H1 (cell line): ENCODE results near the gene ZNF879. TPM values are rescaled to one million over a fixed set of nuclear protein-coding genes. Genes with fewer than 3 reads are reported as not detected.

Experiments used
- CTCF ChIA-PET: fragments of 300-600 bp; sonication (Branson Sonifier 250); formaldehyde crosslinking; loops from one replicate; lab custom pipeline; 2021; ENCODE audit not compliant: partially characterized antibody; lab: Charles Lee
- POLR2A ChIA-PET: fragments of 300-600 bp; sonication (Branson Sonifier 250); formaldehyde crosslinking; loops from one replicate; lab custom pipeline; 2021; ENCODE audit warnings: inconsistent platforms; ENCODE audit not compliant: partially characterized antibody; lab: Charles Lee
- DNase-seq, 2 experiments: peaks; one replicate each; pipeline versions ENCODE4 v3.0.0 to v3.0.0-alpha.2; 2010 to 2022; ENCODE audit warnings: low spot score in 2 of 2, low read depth in 1 of 2, mixed read lengths in 1 of 2
- FAIRE-seq: peaks from 2 replicates; lab custom pipeline; 2011; peaks lifted over from hg19 to GRCh38; lab: Jason Lieb, UNC
- H2AFZ ChIP-seq: 2 replicates; pipeline ENCODE4 v1.8.1; 2012; ENCODE audit warnings: low read length, inconsistent platforms
- H2AK5ac ChIP-seq: 2 replicates; pipeline ENCODE4 v1.6.1; 2013; ENCODE audit warnings: low read depth, low read length
- H2BK120ac ChIP-seq: replicated peaks from 2 replicates; pipeline ENCODE3; 2013; ENCODE audit warnings: low read depth, low read length, inconsistent platforms
- H2BK12ac ChIP-seq: 2 replicates; pipeline ENCODE4 v1.6.1; 2013; ENCODE audit warnings: low read depth, low read length
- H2BK15ac ChIP-seq: 2 replicates; pipeline ENCODE4 v1.6.1; 2013; ENCODE audit warnings: low read length
- H2BK20ac ChIP-seq: 2 replicates; pipeline ENCODE4 v1.6.1; 2013; ENCODE audit warnings: low read length
- H2BK5ac ChIP-seq: 2 replicates; pipeline ENCODE4 v1.6.1; 2013; ENCODE audit warnings: low read depth, low read length
- H3K14ac ChIP-seq: 2 replicates; pipeline ENCODE4 v1.6.1; 2013; ENCODE audit warnings: inconsistent platforms; ENCODE audit not compliant: insufficient read length
- H3K18ac ChIP-seq: 2 replicates; pipeline ENCODE4 v1.6.1; 2013; ENCODE audit warnings: low read length; ENCODE audit errors: extremely low read depth
- H3K23ac ChIP-seq: 2 replicates; pipeline ENCODE4 v1.6.1; 2013; ENCODE audit warnings: inconsistent platforms; ENCODE audit not compliant: insufficient read length
- H3K23me2 ChIP-seq: 2 replicates; pipeline ENCODE4 v1.6.1; 2013; ENCODE audit warnings: low read depth, low read length
- H3K27ac ChIP-seq: 2 replicates; pipeline ENCODE4 v1.6.1; 2011; ENCODE audit warnings: low read depth, low read length, inconsistent platforms
- H3K27me3 ChIP-seq, 4 experiments: replicated peaks in 1 of 4; 1 replicate in 1 of 4; 2 replicates in 3 of 4; pipeline versions ENCODE4 v1.6.1 to v1.8.1; 2011 to 2013; ENCODE audit warnings: low read length in 3 of 4, mild to moderate bottlenecking in 3 of 4, inconsistent platforms in 2 of 4, mixed read lengths in 2 of 4, moderate library complexity in 1 of 4; ENCODE audit not compliant: control insufficient read depth in 3 of 4, insufficient read depth in 3 of 4; ENCODE audit errors: extremely low read depth in 1 of 4
- H3K36me3 ChIP-seq, 4 experiments: 2 replicates each; pipeline versions ENCODE4 v1.6.1 to v1.8.1; 2011 to 2013; ENCODE audit warnings: mild to moderate bottlenecking in 4 of 4, low read length in 3 of 4, moderate library complexity in 2 of 4, control low read depth in 1 of 4, inconsistent platforms in 1 of 4; ENCODE audit not compliant: insufficient read depth in 4 of 4, control insufficient read depth in 2 of 4
- H3K4ac ChIP-seq: replicated peaks from 2 replicates; pipeline ENCODE3; 2013; ENCODE audit warnings: low read length, low read depth, mixed read lengths, inconsistent platforms; ENCODE audit not compliant: insufficient read length
- H3K4me1 ChIP-seq, 4 experiments: replicated peaks in 1 of 4; 1 replicate in 1 of 4; 2 replicates in 3 of 4; pipeline versions ENCODE4 v1.6.1 to v1.8.1; 2011 to 2013; ENCODE audit warnings: low read length in 3 of 4, inconsistent platforms in 2 of 4, mixed read lengths in 1 of 4; ENCODE audit not compliant: insufficient read depth in 4 of 4, control insufficient read depth in 3 of 4
- H3K4me2 ChIP-seq, 2 experiments: 2 replicates each; pipeline versions ENCODE4 v1.6.1 to v1.8.1; 2011 to 2013; ENCODE audit warnings: low read depth in 2 of 2, low read length in 2 of 2, control low read depth in 1 of 2, inconsistent platforms in 1 of 2, mild to moderate bottlenecking in 1 of 2; ENCODE audit not compliant: insufficient read depth in 1 of 2
- H3K4me3 ChIP-seq, 4 experiments: fragments of 200-600, 300-600 bp in 1 of 4; sonication (generic), shearing (Covaris generic), sonication (Bioruptor Twin) in 1 of 4; 2 replicates each; pipeline versions ENCODE4 v1.5.1 to v1.8.1; 2011 to 2016; ENCODE audit warnings: low read length in 4 of 4, low read depth in 3 of 4, control low read depth in 2 of 4, inconsistent platforms in 2 of 4, mild to moderate bottlenecking in 2 of 4, mixed read lengths in 1 of 4, moderate library complexity in 1 of 4; ENCODE audit not compliant: insufficient read depth in 2 of 4; ENCODE audit errors: extremely low read depth in 1 of 4
- H3K56ac ChIP-seq: replicated peaks from 2 replicates; pipeline ENCODE3; 2013; ENCODE audit warnings: low read depth, mild to moderate bottlenecking, mixed read lengths, low read length, inconsistent platforms; ENCODE audit not compliant: insufficient read length
- H3K79me1 ChIP-seq: 2 replicates; pipeline ENCODE4 v1.6.1; 2013; ENCODE audit warnings: low read depth, low read length, control low read depth
- H3K79me2 ChIP-seq, 2 experiments: 2 replicates each; pipeline versions ENCODE4 v1.6.1 to v1.8.1; 2012 to 2013; ENCODE audit warnings: low read length in 2 of 2, mild to moderate bottlenecking in 2 of 2, inconsistent platforms in 1 of 2; ENCODE audit not compliant: insufficient read depth in 2 of 2, control insufficient read depth in 1 of 2
- H3K9ac ChIP-seq, 4 experiments: replicated peaks in 1 of 4; 1 replicate in 1 of 4; 2 replicates in 3 of 4; pipeline versions ENCODE4 v1.6.1 to v1.8.1; 2011 to 2013; ENCODE audit warnings: low read depth in 3 of 4, low read length in 3 of 4, control low read depth in 2 of 4, mild to moderate bottlenecking in 2 of 4, moderate library complexity in 2 of 4, inconsistent platforms in 1 of 4; ENCODE audit errors: extremely low read depth in 1 of 4
- H3K9me3 ChIP-seq, 2 experiments: 2 replicates each; pipeline versions ENCODE4 v1.6.1 to v1.8.1; 2012 to 2013; ENCODE audit warnings: mild to moderate bottlenecking in 2 of 2, moderate library complexity in 2 of 2, control low read depth in 1 of 2, inconsistent platforms in 1 of 2, low read depth in 1 of 2, low read length in 1 of 2, mixed read lengths in 1 of 2; ENCODE audit not compliant: insufficient read depth in 2 of 2
- H4K20me1 ChIP-seq, 2 experiments: replicated peaks in 1 of 2; 2 replicates each; pipeline versions ENCODE3 to v1.8.1; 2011 to 2013; ENCODE audit warnings: inconsistent platforms in 2 of 2, low read length in 2 of 2, mild to moderate bottlenecking in 1 of 2; ENCODE audit not compliant: insufficient read depth in 2 of 2, control insufficient read depth in 1 of 2
- H4K5ac ChIP-seq: 2 replicates; pipeline ENCODE4 v1.6.1; 2013; ENCODE audit warnings: low read length, low read depth, mixed read lengths, inconsistent platforms; ENCODE audit not compliant: insufficient read length
- H4K8ac ChIP-seq: 2 replicates; pipeline ENCODE4 v1.8.0; 2013; ENCODE audit warnings: mild to moderate bottlenecking, moderate library complexity, low read length, inconsistent platforms; ENCODE audit not compliant: insufficient read depth; ENCODE audit errors: extremely low read depth
- H4K91ac ChIP-seq: replicated peaks from 2 replicates; pipeline ENCODE3; 2013; ENCODE audit warnings: low read length, mixed read lengths, inconsistent platforms; ENCODE audit not compliant: insufficient read length
- CEBPB ChIP-seq: IDR thresholded peaks from 2 replicates; pipeline ENCODE4 v1.6.1; 2012; ENCODE audit warnings: low read depth, low read length
- FOSL1 ChIP-seq: IDR thresholded peaks from 2 replicates; pipeline ENCODE4 v1.6.1; 2011; ENCODE audit warnings: mild to moderate bottlenecking, low read depth, low read length, moderate library complexity; ENCODE audit not compliant: insufficient read depth
- NANOG ChIP-seq: IDR thresholded peaks from 2 replicates; pipeline ENCODE4 v1.6.1; 2011; ENCODE audit warnings: low read length, low read depth, mild to moderate bottlenecking, inconsistent platforms; ENCODE audit not compliant: insufficient read depth, poor library complexity, severe bottlenecking
- RFX5 ChIP-seq: IDR thresholded peaks from 2 replicates; pipeline ENCODE4 v1.6.1; 2011; ENCODE audit warnings: low read depth, low read length, improper control_type of control experiment, borderline replicate concordance
- WGBS, 2 experiments: shearing (Covaris generic) in 1 of 2; methylation state at CpG; one replicate each; pipeline versions ENCODE4 v1.1.6 to v1.1.7; 2013 to 2015; ENCODE audit warnings: low lambda C conversion rate in 2 of 2, mixed read lengths in 2 of 2, inconsistent platforms in 1 of 2, low coverage in 1 of 2, missing lambda C conversion rate in 1 of 2; ENCODE audit not compliant: insufficient replicate concordance in 2 of 2, insufficient coverage in 1 of 2, insufficient read length in 1 of 2; ENCODE audit errors: extremely low coverage in 1 of 2, missing lambda C conversion rate in 1 of 2; 5-methylcytosine and 5-hydroxymethylcytosine counted together
- polyA plus RNA-seq, 7 experiments: library from polyadenylated mRNA; depleted of rRNA in 3 of 7; stranded (reverse) in 5 of 7; unstranded in 2 of 7; fragments of >200 nt in 5 of 7; fragments of 200-250 nt in 2 of 7; gene quantifications; 1 replicate in 5 of 7; 2 replicates in 1 of 7; 4 replicates in 1 of 7; pipeline versions ENCODE4 v1.2.1 to v1.2.3, GENCODE V29; 2011 to 2013; ENCODE audit warnings: missing spikeins in 2 of 7, mixed read lengths in 2 of 7
- total RNA-seq: library from RNA; stranded (reverse); fragmentation: NEBNext Ultra II Directional; extraction: Animal tissue kit (Norgen Biotek cat#: 25700); gene quantifications from 2 replicates; pipeline ENCODE4 v1.2.1, GENCODE V29; 2021

Gene ZNF879
- total and polyA plus RNA-seq, 2 of the 8 experiments (the other 6 are each of a cell fraction or from before 2014, with no cell fraction given) = 2.2 to 3.1 TPM

DNA sequence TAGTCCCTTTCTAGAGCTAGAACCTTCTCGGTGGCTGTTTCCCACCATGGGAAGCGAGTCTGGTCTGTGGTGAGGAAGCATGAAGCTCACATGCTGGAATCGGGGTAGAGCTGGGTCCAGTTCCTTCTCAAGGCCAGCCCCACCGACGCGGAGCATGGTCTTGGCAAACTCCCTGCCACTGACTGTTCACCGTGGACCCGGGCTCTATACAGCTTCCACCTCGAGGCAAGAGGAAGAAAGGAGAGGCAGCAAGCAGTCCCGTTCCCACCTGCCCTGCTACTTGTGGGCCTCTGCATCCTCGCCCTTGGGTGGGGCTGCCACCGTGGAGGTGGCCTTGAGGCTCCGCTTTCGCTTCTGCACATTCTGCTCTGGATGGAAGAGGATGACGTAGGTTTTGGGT, 42.2 kb upstream of the ZNF879 start:
- H3K14ac ChIP-seq = no peak overlapping the region
- H2BK5ac ChIP-seq = no peak overlapping the region
- no peaks in the 10 kb centered on the region for H3K4me1 ChIP-seq
- H3K27ac ChIP-seq = no peak overlapping the region
- no peak overlapping the region for H2BK12ac ChIP-seq
- no peak overlapping the region for H3K23ac ChIP-seq
- H3K23me2 ChIP-seq = no peaks in the 10 kb centered on the region
- no peak overlapping the region for H3K9ac ChIP-seq
- POLR2A ChIA-PET = no interaction called here
- TF ChIP-seq CEBPB (no peak), RFX5 (no peak), NANOG (no peak), FOSL1 (no peak)
- no peak overlapping the region for H4K8ac ChIP-seq
- H3K4me3 ChIP-seq = no peak overlapping the region
- no peak overlapping the region for H4K5ac ChIP-seq
- FAIRE-seq (no peak), DNase-seq (no peak)
- no peak overlapping the region for H4K91ac ChIP-seq
- H3K4me2 ChIP-seq = no peak overlapping the region
- no peak overlapping the region for H3K4ac ChIP-seq
- H2BK20ac ChIP-seq = no peak overlapping the region
- no peaks in the 10 kb centered on the region for H3K79me1 ChIP-seq
- H2BK120ac ChIP-seq = no peak overlapping the region
- H3K18ac ChIP-seq = no peak overlapping the region
- no peaks in the 10 kb centered on the region for H3K79me2 ChIP-seq
- no peak overlapping the region for H2AK5ac ChIP-seq
- CTCF ChIA-PET = interaction anchor here (1.1 kb wide), 1 partner anchor 295 kb away, joined by 3 read pairs; no protein-coding TSS in a partner anchor
- H2BK15ac ChIP-seq = no peak overlapping the region
- no peaks in the 10 kb centered on the region for H4K20me1 ChIP-seq
- H3K36me3 ChIP-seq = no peaks in the 10 kb centered on the region
- no peaks in the 10 kb centered on the region for H3K27me3 ChIP-seq
- H2AFZ ChIP-seq = no peak overlapping the region
- WGBS, 2 experiments = 85% methylated on average over 12 of the region's 15 CpGs; no CpG with 5 or more reads in 1 of the 2 experiments
- H3K9me3 ChIP-seq = peaks cover 74 to 93% of the 10 kb centered on the region in 2 experiments
- H3K56ac ChIP-seq = no peak overlapping the region
